Keratinocyte (primary cell): ENCODE results near the gene KRT6C.

ENCODE experiments used
- CTCF ChIP-seq, 3 experiments: IDR thresholded peaks in 1 of 3; conservative IDR thresholded peaks in 1 of 3; optimal IDR thresholded peaks in 1 of 3; 2 replicates in 2 of 3; 3 replicates in 1 of 3; pipeline versions ENCODE3 to v1.5.1; 2011; ENCODE audit warnings: low read length in 3 of 3, mild to moderate bottlenecking in 3 of 3, moderate library complexity in 2 of 3, control low read depth in 1 of 3, inconsistent platforms in 1 of 3; ENCODE audit not compliant: insufficient read depth in 2 of 3; ENCODE audit errors: extremely low read depth in 1 of 3
- EZH2 ChIP-seq: IDR thresholded peaks from one replicate; pipeline ENCODE4 v1.6.1; 2012; ENCODE audit warnings: inconsistent platforms, mild to moderate bottlenecking, low read length, moderate library complexity

DNA sequence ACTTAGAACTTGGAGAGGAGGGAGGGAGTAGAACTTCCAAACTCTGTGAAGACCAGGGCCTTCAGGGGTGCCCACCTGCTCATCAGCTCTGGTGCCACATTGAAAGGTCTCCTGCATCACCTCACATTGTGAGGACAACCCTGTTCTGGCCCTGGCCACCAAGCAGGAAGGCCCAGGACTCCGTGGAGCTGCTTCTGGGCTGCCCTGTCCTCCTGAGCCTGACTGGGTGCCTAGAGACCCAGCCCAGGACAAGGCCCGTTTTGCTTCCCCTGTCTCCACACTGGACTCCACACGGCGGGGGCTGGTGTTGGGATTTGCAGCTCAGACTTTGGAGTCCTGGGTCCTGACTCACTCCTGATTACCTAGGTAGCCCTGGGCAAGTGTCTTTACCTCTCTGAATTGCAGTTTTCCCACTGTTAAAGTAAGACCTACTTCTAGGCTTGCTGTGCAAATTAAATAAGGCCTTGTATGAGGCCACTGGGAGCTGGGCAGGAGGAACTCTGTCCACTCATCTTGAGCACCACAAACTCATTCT lies 55.0 kb downstream of the KRT6C start:
- TF ChIP-seq CTCF (optimal IDR thresholded peaks at IDR 0.05 in 1 of 3, IDR thresholded peaks at IDR 0.05 in 1 of 3, conservative IDR thresholded peaks at IDR 0.05 in 1 of 3; ENCODE audit: extremely low read depth in 1 of 3, insufficient read depth in 2 of 3, low read length in 3 of 3) = no peak
- no peak for TF ChIP-seq EZH2
